Head of caudate nucleus (tissue), 42 donors: Measurements from ENCODE around the gene ARHGEF5.
"Not testable (repeated sequence)": the region's sequence is repeated elsewhere in the genome, so short reads cannot be mapped to it uniquely, and the experiment has no call there.

Source experiments
- DNase-seq, 42 donors: peaks; one replicate each; pipeline versions ENCODE4 v3.0.0 to v3.0.0-alpha.2; 2020 to 2021; ENCODE audit warnings: mixed read lengths in 7 of 42
- intact Hi-C: fragments of 100-400 bp; cut with DNase I; formaldehyde crosslinking; loops from one replicate; pipeline ENCODE4 v1.15.0; 2022

Gene ARHGEF5

GRCh38 chr7:144355176-144355822, at the start of gene ARHGEF5:
Gene ARHGEF5 (plus strand): TSS chr7:144355402. CDS start chr7:144362670, 7,268 bp downstream.
- intact Hi-C loops, DNase-seq: not testable (repeated sequence)

GRCh38 chr7:144309702-144310101, 45.5 kb upstream of the ARHGEF5 start:
- intact Hi-C loops, DNase-seq: not testable (repeated sequence)

- DNase-seq, intact Hi-C loops: not testable (repeated sequence)
Measured at GRCh38 chr7:144311218-144311617, 44.0 kb upstream of the ARHGEF5 start.

GRCh38 chr7:144311872-144312469, 43.2 kb upstream of the ARHGEF5 start, which contains the start of gene OR2A1:
Gene OR2A1 (plus strand): TSS chr7:144312419. CDS start chr7:144318125, 5,706 bp downstream.
- intact Hi-C loops, DNase-seq: not testable (repeated sequence)

GRCh38 chr7:144317537-144317936, 37.7 kb upstream of the ARHGEF5 start:
- DNase-seq, intact Hi-C loops: not testable (repeated sequence)

- intact Hi-C loops, DNase-seq: not testable (repeated sequence)
Measured at GRCh38 chr7:144319547-144319946, 35.7 kb upstream of the ARHGEF5 start.

- intact Hi-C loops, DNase-seq: not testable (repeated sequence)
Measured at GRCh38 chr7:144321677-144322206, 33.5 kb upstream of the ARHGEF5 start.

GRCh38 chr7:144323359-144323758, 31.8 kb upstream of the ARHGEF5 start:
- DNase-seq: peak in 4 of 42 donors; percentile 0 to 32 (median 8)
- intact Hi-C loops: not testable (repeated sequence)

GRCh38 chr7:144325868-144326267, 29.3 kb upstream of the ARHGEF5 start:
- DNase-seq: peak in 2 of 42 donors; percentile 31 to 35
- intact Hi-C loops: not testable (repeated sequence)

GRCh38 chr7:144330044-144330443, 25.2 kb upstream of the ARHGEF5 start:
- DNase-seq, intact Hi-C loops: not testable (repeated sequence)

GRCh38 chr7:144331221-144331995, 23.8 kb upstream of the ARHGEF5 start:
- intact Hi-C loops: not testable (repeated sequence)

GRCh38 chr7:144331996-144332288, 23.3 kb upstream of the ARHGEF5 start:
- intact Hi-C loops: not testable (repeated sequence)
- DNase-seq: peak in 1 of 42 donors; percentile 20

More at GRCh38 chr7:144331221-144331995, 23.8 kb upstream of the ARHGEF5 start:
- not testable (repeated sequence) for DNase-seq

GRCh38 chr7:144348625-144349024, 6.6 kb upstream of the ARHGEF5 start:
- intact Hi-C loops, DNase-seq: not testable (repeated sequence)

GRCh38 chr7:144351667-144352066, 3.5 kb upstream of the ARHGEF5 start:
- intact Hi-C loops: not testable (repeated sequence)

GRCh38 chr7:144356185-144356584, 983 bp downstream of the ARHGEF5 start:
- DNase-seq, intact Hi-C loops: not testable (repeated sequence)

More at GRCh38 chr7:144351667-144352066, 3.5 kb upstream of the ARHGEF5 start:
- DNase-seq: peak in 39 of 42 donors; percentile 2 to 82 (median 36)

GRCh38 chr7:144356860-144357259, 1.7 kb downstream of the ARHGEF5 start:
- DNase-seq, intact Hi-C loops: not testable (repeated sequence)

GRCh38 chr7:144362061-144362460, 6.9 kb downstream of the ARHGEF5 start:
- intact Hi-C loops, DNase-seq: not testable (repeated sequence)

- intact Hi-C loops, DNase-seq: not testable (repeated sequence)
Measured at GRCh38 chr7:144365523-144365922, 10.3 kb downstream of the ARHGEF5 start.

- intact Hi-C loops, DNase-seq: not testable (repeated sequence)
Measured at GRCh38 chr7:144367250-144367649, 12.0 kb downstream of the ARHGEF5 start.
